IMR-90 (cell line): Measurements from ENCODE around the gene LY86. TPM values are rescaled to one million over a fixed set of nuclear protein-coding genes. Genes with fewer than 3 reads are reported as not detected.

ENCODE experiments used
- ATAC-seq: fragments of 200-7000 bp; cut with Tn5 transposase; 2 replicates; pipeline ENCODE4 v1.9.1; 2020; ENCODE audit warnings: low read depth, mild to moderate bottlenecking, moderate library complexity
- BruUV-seq: library from RNA; stranded (reverse); fragments of 400-500 nt; replicated peaks from 2 replicates; lab custom pipeline; 2021; lab: Mats Ljungman, UMichigan
- CTCF ChIA-PET: fragments of 300-600 bp; formaldehyde crosslinking; extraction: SDS; loops from one replicate; lab custom pipeline; 2021; ENCODE audit warnings: antibody characterized with exemption; lab: Yijun Ruan, JAX
- POLR2A ChIA-PET: fragments of 300-600 bp; sonication (Branson Sonifier 250); formaldehyde crosslinking; loops from one replicate; lab custom pipeline; 2022; ENCODE audit warnings: antibody characterized with exemption; ENCODE audit not compliant: unreplicated experiment; lab: Charles Lee
- DNase-seq: peaks from one replicate; pipeline ENCODE4 v3.0.0; 2013
- H2AFZ ChIP-seq: replicated peaks from 2 replicates; pipeline ENCODE3; 2013; ENCODE audit warnings: low read length, mild to moderate bottlenecking; ENCODE audit not compliant: poor library complexity
- H2AK5ac ChIP-seq: 2 replicates; pipeline ENCODE4 v1.6.1; 2013; ENCODE audit warnings: low read depth, low read length, inconsistent platforms
- H2AK9ac ChIP-seq: replicated peaks from 2 replicates; pipeline ENCODE3; 2013; ENCODE audit warnings: mild to moderate bottlenecking, low read depth, low read length, moderate library complexity; ENCODE audit not compliant: poor library complexity
- H2BK120ac ChIP-seq: 2 replicates; pipeline ENCODE4 v1.6.1; 2013; ENCODE audit warnings: low read depth, low read length, inconsistent platforms
- H2BK15ac ChIP-seq: 3 replicates; pipeline ENCODE4 v1.6.1; 2013; ENCODE audit warnings: low read depth, low read length, inconsistent platforms
- H2BK20ac ChIP-seq: 2 replicates; pipeline ENCODE4 v1.6.1; 2013; ENCODE audit warnings: low read depth, mild to moderate bottlenecking, inconsistent platforms, low read length, moderate library complexity
- H2BK5ac ChIP-seq: 2 replicates; pipeline ENCODE4 v1.6.1; 2013; ENCODE audit warnings: mild to moderate bottlenecking, low read depth, low read length, inconsistent platforms; ENCODE audit not compliant: poor library complexity, severe bottlenecking
- H3K14ac ChIP-seq: replicated peaks from 2 replicates; pipeline ENCODE4 v1.6.1; 2013; ENCODE audit warnings: low read depth, low read length, inconsistent platforms
- H3K18ac ChIP-seq: 2 replicates; pipeline ENCODE4 v1.6.1; 2013; ENCODE audit warnings: low read depth, low read length, control low read depth
- H3K23ac ChIP-seq: 2 replicates; pipeline ENCODE4 v1.6.1; 2013; ENCODE audit warnings: low read depth, low read length, inconsistent platforms
- H3K27ac ChIP-seq: 2 replicates; pipeline ENCODE4 v1.5.1; 2013; ENCODE audit warnings: mild to moderate bottlenecking, control low read depth, low read length; ENCODE audit not compliant: insufficient read depth
- H3K27me3 ChIP-seq: 2 replicates; pipeline ENCODE4 v1.6.1; 2013; ENCODE audit warnings: low read length; ENCODE audit not compliant: control insufficient read depth, insufficient read depth
- H3K36me3 ChIP-seq: 2 replicates; pipeline ENCODE4 v1.6.1; 2013; ENCODE audit warnings: low read length, mixed read lengths; ENCODE audit not compliant: control insufficient read depth, insufficient read depth
- H3K4ac ChIP-seq: 2 replicates; pipeline ENCODE4 v1.6.1; 2013; ENCODE audit warnings: low read depth, low read length, inconsistent platforms
- H3K4me1 ChIP-seq: 2 replicates; pipeline ENCODE4 v1.6.1; 2013; ENCODE audit warnings: low read length, mixed read lengths; ENCODE audit not compliant: control insufficient read depth, insufficient read depth
- H3K4me2 ChIP-seq: 2 replicates; pipeline ENCODE4 v1.6.1; 2013; ENCODE audit warnings: low read depth, mild to moderate bottlenecking, control low read depth, low read length, moderate library complexity
- H3K4me3 ChIP-seq: 2 replicates; pipeline ENCODE4 v1.5.1; 2013; ENCODE audit warnings: low read depth, mild to moderate bottlenecking, control low read depth, low read length, moderate library complexity; ENCODE audit not compliant: insufficient read depth
- H3K56ac ChIP-seq: 2 replicates; pipeline ENCODE4 v1.6.1; 2013; ENCODE audit warnings: low read length, inconsistent platforms; ENCODE audit not compliant: insufficient read depth; ENCODE audit errors: extremely low read depth
- H3K79me1 ChIP-seq, 2 experiments: 2 replicates each; pipeline ENCODE4 v1.6.1; 2013; ENCODE audit warnings: low read length in 2 of 2, inconsistent platforms in 1 of 2, low read depth in 1 of 2
- H3K9ac ChIP-seq: 2 replicates; pipeline ENCODE4 v1.6.1; 2013; ENCODE audit warnings: low read depth, low read length, control low read depth
- H3K9me1 ChIP-seq: 2 replicates; pipeline ENCODE4 v1.6.1; 2013; ENCODE audit warnings: low read length, inconsistent platforms; ENCODE audit not compliant: insufficient read depth
- H3K9me3 ChIP-seq: 2 replicates; pipeline ENCODE4 v1.6.1; 2013; ENCODE audit warnings: low read length; ENCODE audit not compliant: control insufficient read depth, insufficient read depth
- H4K20me1 ChIP-seq: 2 replicates; pipeline ENCODE4 v1.6.1; 2013; ENCODE audit warnings: low read length, inconsistent platforms; ENCODE audit not compliant: insufficient read depth
- H4K5ac ChIP-seq: 2 replicates; pipeline ENCODE4 v1.6.1; 2013; ENCODE audit warnings: mild to moderate bottlenecking, low read depth, low read length, control low read depth
- H4K8ac ChIP-seq, 2 experiments: 2 replicates each; pipeline ENCODE4 v1.6.1; 2013; ENCODE audit warnings: low read depth in 2 of 2, low read length in 2 of 2, control low read depth in 1 of 2, inconsistent platforms in 1 of 2
- H4K91ac ChIP-seq: 2 replicates; pipeline ENCODE4 v1.6.1; 2013; ENCODE audit warnings: low read depth, low read length, inconsistent platforms; ENCODE audit not compliant: insufficient read depth
- BHLHE40 ChIP-seq: fragments of 150-350 bp; IDR thresholded peaks from 2 replicates; pipeline ENCODE4 v1.6.1; 2016; ENCODE audit warnings: mild to moderate bottlenecking, low read depth, low read length
- CEBPB ChIP-seq: IDR thresholded peaks from 2 replicates; pipeline ENCODE4 v1.6.1; 2012; ENCODE audit warnings: low read depth, low read length, improper control_type of control experiment
- CHD1 ChIP-seq: IDR thresholded peaks from 2 replicates; pipeline ENCODE4 v1.6.1; 2012; ENCODE audit warnings: low read depth, low read length, improper control_type of control experiment
- ELK1 ChIP-seq: fragments of 150-350 bp; IDR thresholded peaks from 2 replicates; pipeline ENCODE4 v1.6.1; 2016; ENCODE audit warnings: low read depth, mild to moderate bottlenecking, low read length, moderate library complexity, borderline replicate concordance
- MAZ ChIP-seq: IDR thresholded peaks from 2 replicates; pipeline ENCODE4 v1.6.1; 2012; ENCODE audit warnings: low read depth, mild to moderate bottlenecking, low read length, improper control_type of control experiment, moderate library complexity, borderline replicate concordance
- MXI1 ChIP-seq: IDR thresholded peaks from 2 replicates; pipeline ENCODE4 v1.6.1; 2012; ENCODE audit warnings: low read depth, mild to moderate bottlenecking, low read length, moderate library complexity, borderline replicate concordance
- RAD21 ChIP-seq: IDR thresholded peaks from 2 replicates; pipeline ENCODE4 v1.6.1; 2012; ENCODE audit warnings: low read length, improper control_type of control experiment
- RCOR1 ChIP-seq: IDR thresholded peaks from 2 replicates; pipeline ENCODE4 v1.6.1; 2012; ENCODE audit warnings: mild to moderate bottlenecking, low read length, improper control_type of control experiment; ENCODE audit not compliant: insufficient replicate concordance
- RFX5 ChIP-seq: IDR thresholded peaks from 2 replicates; pipeline ENCODE4 v1.8.0; 2012; ENCODE audit warnings: low read depth, mild to moderate bottlenecking, low read length, moderate library complexity
- WGBS, 2 experiments: methylation state at CpG; one replicate each; pipeline versions ENCODE4 v1.1.5 to v1.1.7; 2013; ENCODE audit warnings: missing lambda C conversion rate in 2 of 2; ENCODE audit not compliant: insufficient read length in 1 of 2; ENCODE audit errors: extremely low coverage in 2 of 2; 5-methylcytosine and 5-hydroxymethylcytosine counted together
- dilution Hi-C: fragments of 300-500 bp; cut with HindIII; formaldehyde crosslinking; loops from one replicate; pipeline ENCODE4 v1.14.3; 2018; ENCODE audit warnings: low sequenced_read_pairs; ENCODE audit not compliant: unreplicated experiment
- in situ Hi-C: fragments of 300-500 bp; cut with MboI; formaldehyde crosslinking; loops from 3 replicates; pipeline ENCODE4 v1.14.3; 2019; ENCODE audit warnings: low sequenced_read_pairs, inconsistent platforms, mixed read lengths
- intact Hi-C: fragments of 100-400 bp; cut with micrococcal nuclease; formaldehyde crosslinking; loops from 2 replicates; pipeline ENCODE4 v1.10.0; 2022
- polyA plus RNA-seq, 3 experiments: library from polyadenylated mRNA; depleted of rRNA; stranded (reverse); fragments of >200 nt; gene quantifications; 2 replicates each; pipeline ENCODE4 v1.2.3, GENCODE V29; 2012; ENCODE audit warnings: low replicate concordance in 1 of 3
- total RNA-seq: library from RNA; depleted of rRNA; stranded (reverse); fragments of >200 nt; gene quantifications from 2 replicates; pipeline ENCODE4 v1.2.3, GENCODE V29; 2012

The LY86 gene
- total and polyA plus RNA-seq, 2 of the 4 experiments (the other 2 are of a cell fraction), result not detected

DNA sequence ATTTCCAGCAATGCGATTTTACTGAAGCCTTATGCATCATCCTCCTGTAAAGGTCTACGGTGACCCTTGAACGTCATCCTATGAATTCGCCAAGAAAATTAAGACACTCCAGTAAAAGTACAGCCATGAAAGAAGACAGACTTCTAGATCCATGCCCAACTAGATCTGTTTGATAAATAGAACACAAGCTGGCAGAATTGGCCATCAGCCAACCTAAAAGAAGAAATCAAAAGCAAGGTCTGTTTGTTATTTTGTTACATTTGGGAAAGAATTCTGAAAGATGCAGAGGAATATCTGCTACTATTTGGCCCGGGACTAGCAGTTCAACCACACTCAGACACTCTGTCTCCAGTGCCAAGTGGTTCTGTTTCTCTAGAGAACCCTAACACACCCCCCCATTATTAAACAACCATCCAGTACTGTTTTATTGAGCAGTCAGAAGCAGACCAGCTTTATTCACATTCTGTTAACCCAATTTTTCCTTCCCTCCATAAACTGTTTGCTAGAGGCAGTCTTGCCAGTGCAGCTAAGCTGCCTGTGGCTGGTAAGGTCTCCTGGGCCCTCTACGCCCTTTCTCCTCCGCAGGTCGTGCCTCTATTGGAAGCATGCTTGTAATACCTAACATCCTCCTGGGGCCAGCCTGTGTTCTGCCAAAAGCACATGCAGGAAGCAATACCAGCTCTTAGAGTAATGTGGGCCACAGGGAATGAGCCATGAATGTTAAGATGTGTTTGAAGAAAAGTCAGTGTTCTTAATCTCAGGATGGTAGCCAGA is 30.7 kb downstream of the LY86 start:
- Histone ChIP-seq H3K9ac (no peak overlapping the region), H3K27me3 (no peaks in the 10 kb centered on the region), H2AK9ac (no peak overlapping the region), H2BK5ac (no peak overlapping the region), H3K23ac (no peak overlapping the region), H2BK20ac (no peak overlapping the region), H3K14ac (no peak overlapping the region), H4K20me1 (no peaks in the 10 kb centered on the region), H3K4me2 (no peak overlapping the region), H3K4me1 (no peaks in the 10 kb centered on the region), H4K91ac (no peak overlapping the region), H3K36me3 (no peaks in the 10 kb centered on the region), H4K5ac (no peak overlapping the region), H3K27ac (no peak overlapping the region), H2BK15ac (no peak overlapping the region), H3K79me1 (no peaks in the 10 kb centered on the region), H3K9me1 (no peaks in the 10 kb centered on the region), H3K18ac (no peak overlapping the region), H2BK120ac (no peak overlapping the region), H4K8ac (no peak overlapping the region), H2AFZ (no peak overlapping the region), H3K4me3 (no peak overlapping the region), H2AK5ac (no peak overlapping the region), H3K9me3 (peaks cover 6% of the 10 kb centered on the region), H3K56ac (no peak overlapping the region), H3K4ac (no peak overlapping the region)
- intact Hi-C loops (no loop called here), dilution Hi-C loops (no loop called here), in situ Hi-C loops (no loop called here)
- TF ChIP-seq ELK1 (no peak), MXI1 (no peak), CHD1 (no peak), RCOR1 (no peak), MAZ (no peak), BHLHE40 (no peak), RFX5 (no peak), RAD21 (no peak), CEBPB (no peak)
- BruUV-seq, result no TSS peak
- ATAC-seq (no peak), DNase-seq (no peak)
- no CpG with 5 or more reads among the region's 8 CpGs for WGBS, 2 experiments
- ChIA-PET POLR2A (no interaction called here), CTCF (interaction anchor here (0.7 kb wide), 1 partner anchor 1723 kb away, joined by 3 read pairs; no protein-coding TSS in a partner anchor)
